ENCODE data around the gene CABP1.
"Not testable (repeated sequence)": the region's sequence is repeated elsewhere in the genome, so short reads cannot be mapped to it uniquely, and the experiment has no call there.

The CABP1 gene

DNA sequence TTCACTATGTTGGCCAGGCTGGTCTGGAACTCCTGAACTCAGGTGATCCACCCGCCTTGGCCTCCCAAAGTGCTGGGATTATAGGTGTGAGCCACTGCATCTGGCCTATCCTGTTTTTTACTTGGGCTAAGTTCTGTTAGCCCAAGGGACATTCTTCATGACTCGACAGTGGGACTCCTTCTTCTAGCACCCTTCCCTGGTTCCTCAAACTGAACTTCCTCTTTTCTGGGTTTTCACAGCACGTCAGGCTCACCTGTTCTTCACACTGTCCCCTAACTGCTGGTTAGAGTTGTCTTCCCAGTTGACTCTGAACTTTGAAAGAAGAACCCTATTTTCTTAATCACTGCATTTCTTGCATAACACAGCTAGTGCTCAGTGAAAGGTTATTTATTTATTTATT is 22.5 kb downstream of the CABP1 start:
- DNase-seq (ENCODE audit: extremely low read depth, low read depth), result no peak

DNA sequence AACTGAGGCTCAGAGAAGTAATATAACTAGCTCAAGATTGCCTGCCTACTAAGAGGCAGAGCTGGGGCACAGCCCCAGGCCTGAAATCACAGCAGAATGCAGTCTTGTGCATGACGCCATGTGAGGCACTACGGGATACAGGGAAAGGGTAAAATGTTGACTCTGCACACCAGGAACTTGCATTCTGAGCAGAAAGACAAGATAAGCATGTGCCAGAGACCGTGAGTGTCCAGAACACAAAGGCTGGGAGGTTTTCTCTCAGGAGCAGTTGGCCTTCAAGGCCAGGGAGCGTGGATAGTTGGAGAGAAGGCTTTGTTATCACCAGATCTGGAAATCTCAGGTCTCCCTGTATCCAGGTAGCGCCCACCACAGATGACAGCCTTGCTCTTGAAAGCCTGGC is 23.3 kb downstream of the CABP1 start:
- no peak for DNase-seq (ENCODE audit: extremely low read depth, low read depth)
- TF ChIP-seq, protein P1, sequence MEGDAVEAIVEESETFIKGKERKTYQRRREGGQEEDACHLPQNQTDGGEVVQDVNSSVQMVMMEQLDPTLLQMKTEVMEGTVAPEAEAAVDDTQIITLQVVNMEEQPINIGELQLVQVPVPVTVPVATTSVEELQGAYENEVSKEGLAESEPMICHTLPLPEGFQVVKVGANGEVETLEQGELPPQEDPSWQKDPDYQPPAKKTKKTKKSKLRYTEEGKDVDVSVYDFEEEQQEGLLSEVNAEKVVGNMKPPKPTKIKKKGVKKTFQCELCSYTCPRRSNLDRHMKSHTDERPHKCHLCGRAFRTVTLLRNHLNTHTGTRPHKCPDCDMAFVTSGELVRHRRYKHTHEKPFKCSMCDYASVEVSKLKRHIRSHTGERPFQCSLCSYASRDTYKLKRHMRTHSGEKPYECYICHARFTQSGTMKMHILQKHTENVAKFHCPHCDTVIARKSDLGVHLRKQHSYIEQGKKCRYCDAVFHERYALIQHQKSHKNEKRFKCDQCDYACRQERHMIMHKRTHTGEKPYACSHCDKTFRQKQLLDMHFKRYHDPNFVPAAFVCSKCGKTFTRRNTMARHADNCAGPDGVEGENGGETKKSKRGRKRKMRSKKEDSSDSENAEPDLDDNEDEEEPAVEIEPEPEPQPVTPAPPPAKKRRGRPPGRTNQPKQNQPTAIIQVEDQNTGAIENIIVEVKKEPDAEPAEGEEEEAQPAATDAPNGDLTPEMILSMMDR (IDR thresholded peaks at IDR 0.05; ENCODE audit: low read depth, low read length), result no peak

More for the DNA sequence above, 22.5 kb downstream of the CABP1 start:
- TF ChIP-seq, protein P1 (IDR thresholded peaks at IDR 0.05; ENCODE audit: low read depth, low read length), result no peak

DNA sequence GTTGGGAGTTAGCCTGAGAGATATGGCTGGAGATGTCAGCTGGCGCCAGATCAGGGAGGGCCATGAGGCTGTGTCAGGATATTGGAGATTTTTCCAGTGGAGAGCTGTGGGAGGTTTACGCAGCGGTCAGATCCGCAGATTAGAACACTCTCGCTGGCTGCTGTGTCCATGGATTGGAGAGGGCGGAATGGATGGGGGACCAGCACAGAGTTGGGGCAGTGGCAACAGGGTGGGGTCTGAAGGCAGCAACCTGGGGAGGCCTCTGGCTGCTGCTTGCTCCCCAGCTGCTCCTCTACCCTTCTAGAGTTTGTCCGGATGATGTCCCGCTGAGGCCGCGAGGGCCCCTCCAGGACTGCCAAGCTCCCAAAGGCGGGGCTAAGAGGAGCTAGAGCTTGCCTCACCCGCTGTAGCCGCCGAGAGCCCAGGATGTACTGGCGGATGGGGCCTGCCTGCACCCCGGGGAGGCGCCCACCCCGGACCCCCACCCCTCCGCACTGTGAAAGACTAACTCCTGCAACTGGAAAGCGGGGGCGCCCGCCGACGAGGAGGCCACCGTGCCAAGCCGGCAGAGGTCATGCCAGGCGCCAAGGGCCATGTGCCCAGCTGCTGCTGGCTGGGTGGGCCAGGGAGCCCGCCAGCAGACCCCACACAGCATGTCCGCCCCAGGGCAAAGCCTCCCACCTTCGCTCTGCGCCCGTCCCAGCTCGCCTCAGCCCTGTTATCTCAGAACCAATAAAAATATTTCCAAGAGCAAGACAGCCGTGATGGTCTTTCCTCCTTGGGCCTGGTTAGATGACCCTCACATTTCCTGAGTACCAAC is 26.4 kb downstream of the CABP1 start:
- TF ChIP-seq, protein P1 (IDR thresholded peaks at IDR 0.05; ENCODE audit: low read depth, low read length), result no peak
- DNase-seq (ENCODE audit: extremely low read depth, low read depth), result no peak

DNA sequence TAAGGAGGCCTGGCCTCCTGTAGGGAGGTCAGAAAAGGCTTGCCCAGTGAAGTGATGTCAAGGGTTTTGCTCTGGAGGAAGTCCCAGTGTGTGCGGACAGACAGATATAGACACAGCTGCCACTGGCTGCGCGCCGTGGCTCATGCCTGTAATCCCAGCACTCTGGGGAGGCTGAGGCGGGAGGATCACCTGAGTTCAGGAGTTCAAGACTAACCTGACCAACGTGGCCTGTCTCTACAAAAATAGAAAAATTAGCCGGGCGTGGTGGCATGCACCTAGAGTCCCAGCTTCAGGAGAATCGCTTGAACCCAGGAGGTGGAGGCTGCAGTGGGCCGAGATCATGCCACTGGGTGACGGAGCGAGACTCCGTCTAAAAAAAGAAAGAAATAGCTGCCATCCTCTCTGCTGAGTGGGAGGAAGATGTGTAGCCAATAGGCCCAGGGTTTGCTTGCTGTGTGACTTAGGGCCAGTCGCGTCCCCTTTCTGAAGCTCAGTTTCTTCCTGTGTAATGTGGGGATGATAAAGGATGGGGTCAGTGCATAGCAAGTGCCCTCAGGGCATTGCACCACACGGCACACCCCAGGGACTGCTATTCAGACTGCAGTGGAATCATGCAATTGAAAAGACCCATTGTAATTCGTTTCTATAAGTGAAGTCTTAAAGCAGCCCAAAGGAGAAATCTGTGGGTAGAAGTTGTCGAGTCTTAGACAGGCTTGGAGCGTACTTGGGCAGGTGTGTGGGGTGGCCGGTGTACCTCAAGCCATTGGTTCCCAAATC is 27.9 kb downstream of the CABP1 start:
- no peak for DNase-seq (ENCODE audit: extremely low read depth, low read depth)
- TF ChIP-seq, protein P1 (IDR thresholded peaks at IDR 0.05; ENCODE audit: low read depth, low read length), result no peak

DNA sequence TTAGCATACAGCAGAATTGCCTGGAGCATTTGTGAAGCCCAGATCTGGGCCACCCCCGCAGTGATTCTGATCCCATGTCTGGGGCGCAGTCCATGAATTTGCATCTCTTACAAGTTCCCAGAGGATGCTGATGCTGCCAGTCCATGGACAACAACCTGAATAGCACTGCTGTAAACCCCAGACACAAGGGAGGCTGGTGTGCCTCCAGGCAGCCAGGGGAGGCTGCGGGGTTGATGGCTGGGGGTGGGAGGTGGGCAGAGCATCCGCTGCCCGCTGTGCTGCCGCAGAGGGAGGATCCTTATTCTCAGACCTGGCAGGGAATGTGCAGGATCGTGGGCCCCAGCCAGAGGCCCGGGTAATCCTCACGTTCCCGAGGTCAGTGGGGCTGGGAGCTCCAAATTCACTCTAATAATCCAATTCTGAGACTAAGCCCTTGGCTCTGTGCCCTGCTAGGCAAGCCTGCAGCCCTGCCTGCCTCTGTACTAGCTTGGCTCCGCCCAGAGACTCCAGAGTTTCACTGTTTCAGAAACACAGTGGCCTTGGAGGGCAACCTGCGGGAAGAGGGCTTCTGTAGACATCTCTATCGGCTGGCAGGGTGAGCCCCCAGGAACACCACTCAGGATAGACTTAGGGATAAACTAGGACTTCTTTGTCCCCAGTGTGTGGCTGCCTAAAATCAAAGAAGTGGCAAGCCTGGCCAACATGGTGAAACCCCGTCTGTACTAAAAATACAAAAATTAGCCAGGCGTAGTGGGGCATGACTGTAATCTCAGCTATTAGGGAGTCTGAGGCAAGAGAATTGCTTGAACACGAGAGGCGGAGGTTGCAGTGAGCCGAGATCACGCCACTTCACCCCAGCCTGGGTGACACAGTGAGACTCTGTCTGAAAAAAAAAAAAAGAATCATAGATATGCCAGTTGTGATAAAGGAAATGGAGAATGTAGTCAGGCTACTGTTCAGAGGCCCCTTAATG is 28.7 kb downstream of the CABP1 start:
- no peak for DNase-seq (ENCODE audit: extremely low read depth, low read depth)
- TF ChIP-seq, protein P1 (IDR thresholded peaks at IDR 0.05; ENCODE audit: low read depth, low read length), result no peak

DNA sequence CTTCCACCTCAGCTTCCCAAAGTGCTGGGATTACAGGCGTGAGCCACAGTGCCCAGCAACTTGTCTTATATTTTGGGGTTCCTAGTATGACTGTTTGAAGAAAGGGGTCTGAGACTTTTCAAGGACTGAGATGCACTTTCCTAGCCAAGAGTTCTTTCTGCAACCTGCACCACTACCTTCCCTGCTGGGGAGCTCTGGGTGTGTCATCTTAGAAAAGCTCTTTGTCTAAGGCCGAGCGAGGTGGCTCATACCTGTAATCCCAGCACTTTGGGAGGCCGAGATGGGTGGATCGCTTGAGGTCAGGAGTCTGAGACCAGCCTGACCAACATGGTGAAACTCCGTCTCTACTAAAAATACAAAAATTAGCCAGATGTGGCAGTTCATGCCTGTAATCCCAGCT is 29.8 kb downstream of the CABP1 start:
- not testable (repeated sequence) for DNase-seq (ENCODE audit: extremely low read depth, low read depth)

DNA sequence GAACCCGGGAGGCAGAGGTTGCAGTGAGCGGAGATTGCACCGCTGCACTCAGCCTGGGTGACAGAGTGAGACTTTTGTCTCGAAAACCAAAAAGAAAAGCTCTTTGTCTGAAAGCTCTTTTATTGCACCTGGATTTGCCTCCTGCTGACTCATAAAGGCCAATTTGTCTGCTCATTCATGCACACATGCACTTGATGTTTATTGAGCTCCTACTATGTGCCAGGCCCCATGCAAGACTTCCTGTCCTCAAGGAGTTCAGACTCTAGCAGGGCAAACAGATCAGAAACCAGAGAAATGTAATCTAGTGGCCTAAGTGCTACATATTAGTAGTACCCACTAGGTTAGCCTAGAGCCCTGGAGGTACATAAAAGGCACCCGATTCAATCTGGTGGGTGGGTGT is 30.2 kb downstream of the CABP1 start:
- no peak for DNase-seq (ENCODE audit: extremely low read depth, low read depth)
- TF ChIP-seq, protein P1 (IDR thresholded peaks at IDR 0.05; ENCODE audit: low read depth, low read length), result no peak

Data from AG09319 (cell line).